GM12874 (cell line): Measurements from ENCODE around the gene SMARCC1.

Experiments
- CTCF ChIP-seq: IDR thresholded peaks from 2 replicates; pipeline ENCODE4 v1.5.1; 2011; ENCODE audit warnings: low read depth, mild to moderate bottlenecking, control low read depth, low read length, moderate library complexity; ENCODE audit not compliant: insufficient read depth

The SMARCC1 gene

DNA sequence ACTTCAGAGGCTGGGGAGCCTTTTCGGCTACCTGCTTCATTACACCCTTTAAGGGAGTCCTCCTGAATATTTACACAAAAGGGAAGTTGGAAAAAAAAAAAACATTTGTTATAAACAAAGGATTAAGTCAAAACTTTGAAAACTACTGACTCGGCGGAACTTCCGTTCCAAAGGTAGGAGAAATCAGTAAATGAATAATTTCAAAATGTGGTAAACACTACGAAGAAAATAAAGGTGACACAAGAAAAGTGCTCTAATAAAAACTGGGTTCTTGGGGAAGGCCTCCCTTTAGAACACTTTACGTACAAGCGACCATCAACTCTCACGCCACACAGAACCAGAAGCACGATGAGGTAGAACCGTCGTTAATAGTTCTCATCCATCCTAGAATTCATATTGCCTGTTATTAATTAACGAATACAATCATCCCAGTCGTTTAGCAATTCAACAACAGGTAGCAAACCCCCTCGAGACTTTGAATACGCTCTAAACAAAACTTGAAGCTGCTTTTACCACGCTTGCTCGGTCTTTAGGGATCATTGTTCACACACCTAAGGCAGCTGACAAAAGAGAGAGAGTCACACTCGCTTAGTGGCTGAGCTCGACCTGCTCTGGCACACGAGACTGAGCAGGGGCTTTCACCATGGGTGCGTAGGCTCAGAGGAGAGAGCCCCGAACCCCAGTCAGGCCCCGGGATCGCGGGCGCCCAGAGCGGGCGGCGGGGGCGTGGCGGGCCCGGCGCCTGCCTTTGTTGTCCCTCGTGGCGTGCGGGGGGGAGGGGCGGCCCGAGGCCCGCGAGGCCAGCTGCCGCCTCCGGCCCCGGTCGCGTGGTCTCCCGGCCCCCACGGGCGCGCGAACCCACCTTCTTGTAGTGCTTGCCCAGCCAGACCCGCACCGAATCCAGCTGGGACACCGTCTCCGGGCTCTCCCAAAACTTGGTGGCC, 680 bp downstream of the SMARCC1 start:
- TF ChIP-seq CTCF: no peak

DNA sequence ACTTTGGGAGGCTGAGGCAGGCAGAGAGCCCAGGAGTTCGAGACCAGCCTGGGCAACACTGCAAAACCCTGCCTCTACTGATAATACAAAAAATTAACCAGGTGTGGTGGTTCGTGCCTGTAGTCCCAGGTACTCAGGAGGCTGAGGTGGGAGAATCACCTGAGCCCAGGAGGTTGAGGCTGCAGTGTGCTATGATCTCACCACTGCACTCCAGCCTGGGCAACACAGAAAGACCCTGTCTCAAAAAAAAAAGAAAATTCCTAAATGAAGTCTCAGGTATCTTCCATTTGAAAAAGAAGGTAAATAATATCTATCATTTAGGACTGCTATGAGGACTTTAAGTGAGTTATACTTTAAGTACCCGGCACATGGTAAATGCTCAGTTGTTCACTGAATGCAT, 2.9 kb downstream of the SMARCC1 start:
- no peak for TF ChIP-seq CTCF

DNA sequence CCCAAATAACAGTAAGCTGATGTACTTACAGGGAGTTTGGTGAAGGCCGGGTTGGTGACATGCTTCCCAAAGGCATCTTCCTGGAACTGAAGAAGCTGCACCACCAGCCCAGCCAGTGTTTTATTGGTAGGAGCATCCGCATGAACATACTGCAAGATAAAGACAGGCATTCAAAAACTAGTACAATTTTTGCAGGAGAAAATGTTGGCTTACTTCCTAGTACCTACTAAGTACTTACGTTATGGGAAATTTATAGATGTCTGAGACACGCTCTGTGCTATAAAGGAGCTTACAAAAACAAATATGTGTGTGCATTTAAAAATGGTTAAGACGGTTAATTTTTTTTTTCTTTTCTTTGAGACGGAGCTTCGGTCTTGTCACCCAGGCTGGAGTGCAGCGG, 8.9 kb downstream of the SMARCC1 start:
- no peak for TF ChIP-seq CTCF

DNA sequence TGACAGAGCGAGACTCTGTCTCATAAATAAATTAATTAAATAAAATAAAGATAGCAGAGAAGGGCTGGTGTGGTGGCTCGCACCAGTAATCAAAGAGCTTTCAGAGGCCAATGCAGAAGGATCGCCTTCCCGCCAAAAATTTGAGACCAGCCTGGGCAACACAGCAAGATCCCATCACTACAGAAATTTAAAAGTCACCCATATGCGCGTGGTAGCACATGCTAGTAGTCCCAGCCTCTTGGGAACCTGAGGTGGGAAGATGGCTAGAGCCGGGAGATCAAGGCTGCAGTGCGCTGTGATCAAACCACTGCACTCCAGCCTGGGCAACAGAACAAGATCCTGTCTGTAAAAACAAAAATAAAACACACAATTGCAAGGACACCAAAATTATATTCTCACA, 9.6 kb downstream of the SMARCC1 start:
- no peak for TF ChIP-seq CTCF

DNA sequence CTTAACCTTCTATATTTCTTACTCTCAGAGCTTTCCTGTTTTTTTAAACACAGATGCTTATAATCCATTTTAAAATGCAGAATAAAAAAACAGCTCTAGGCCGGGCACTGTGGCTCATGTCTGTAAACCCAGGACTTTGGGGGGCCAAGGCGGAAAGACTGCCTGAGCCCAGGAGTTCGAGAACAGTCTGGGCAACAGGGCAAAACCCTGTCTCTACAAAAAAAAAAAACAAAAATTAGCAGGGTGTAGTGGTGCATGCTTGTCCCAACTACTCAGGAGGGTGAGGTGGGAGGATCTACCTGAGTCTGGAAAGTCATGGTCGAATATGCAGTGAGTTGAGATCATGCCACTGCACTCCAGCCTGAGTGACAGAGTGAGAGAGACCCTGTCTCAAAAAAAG, 15.5 kb downstream of the SMARCC1 start:
- no peak for TF ChIP-seq CTCF

DNA sequence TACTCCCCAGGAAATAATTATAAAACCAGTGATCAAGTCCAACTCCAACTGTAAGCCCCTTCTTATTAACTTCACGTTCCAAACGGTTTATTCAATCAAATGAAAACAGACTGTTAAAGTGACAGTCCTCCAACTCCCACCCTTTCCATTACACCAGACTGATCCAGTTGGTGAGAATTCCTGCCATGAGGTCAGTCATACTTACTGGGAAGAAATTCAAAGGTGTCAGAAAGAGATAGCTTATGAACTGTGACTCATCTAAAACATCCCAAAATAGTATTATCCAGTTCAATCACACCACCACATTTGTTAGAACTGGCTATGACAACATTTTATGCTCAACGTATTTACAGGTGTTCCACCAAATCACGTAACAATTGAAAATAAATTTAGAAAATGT, 19.5 kb downstream of the SMARCC1 start:
- no peak for TF ChIP-seq CTCF

- no peak for TF ChIP-seq CTCF
These were observed 20.6 kb downstream of the SMARCC1 start for GRCh38 chr3:47761046-47761445.
